ENCODE measurements around the gene MICAL2. TPM values are rescaled to one million over a fixed set of nuclear protein-coding genes. Genes with fewer than 3 reads are reported as not detected.

The MICAL2 gene
- total RNA-seq, 1 experiment from 2014 or later, result 37.4 TPM

DNA sequence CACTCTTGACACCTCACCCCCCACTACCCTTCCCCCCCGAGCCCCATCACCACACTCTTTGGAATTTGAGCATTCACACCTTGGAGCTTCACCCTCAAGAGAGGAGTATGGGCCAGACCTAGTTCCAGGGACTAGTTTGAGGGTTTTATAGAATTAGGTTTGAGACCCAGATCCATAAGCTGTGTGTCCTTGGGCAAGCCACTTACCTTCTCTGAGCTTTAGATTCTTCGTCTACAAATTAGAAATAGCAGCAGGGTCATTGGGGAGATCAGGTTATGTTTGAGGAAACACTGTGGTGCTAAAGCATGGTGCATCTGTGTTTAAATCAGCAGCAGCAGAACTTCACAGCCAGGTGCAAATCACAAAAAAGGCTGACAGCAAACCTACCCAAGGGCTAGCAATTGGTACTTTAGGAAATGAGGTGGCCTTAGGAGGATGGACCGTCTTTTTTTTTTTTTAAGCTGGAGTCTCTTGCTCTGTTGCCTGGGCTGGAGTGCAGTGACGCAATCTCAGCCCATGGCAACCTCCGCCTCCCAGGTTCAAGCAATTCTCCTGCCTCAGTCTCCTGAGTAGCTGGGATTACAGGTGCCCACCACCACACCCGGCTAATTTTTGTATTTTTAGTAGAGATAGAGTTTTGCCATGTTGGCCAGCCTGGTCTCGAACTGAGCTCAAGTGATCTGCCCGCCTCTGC, 114.8 kb downstream of the MICAL2 start:
- no peaks in the 10 kb centered on the region for H3K79me2 ChIP-seq (ENCODE audit: insufficient read depth, low read length)
- ChIA-PET CTCF (interaction anchor here (1.4 kb wide), 1 partner anchor 10 kb away, joined by 4 read pairs; no protein-coding TSS in a partner anchor), RAD21 (ENCODE audit: low non-redundant PET in 1 of 2, low total read pairs in 2 of 2, uncharacterized antibody in 2 of 2, unreplicated experiment in 2 of 2) (no interaction called here), POLR2A (no interaction called here)
- H3K9me2 ChIP-seq (ENCODE audit: insufficient read depth), result no peaks in the 10 kb centered on the region
- no peaks in the 10 kb centered on the region for H4K20me1 ChIP-seq (ENCODE audit: insufficient read depth)
- no peak overlapping the region for H3K27ac ChIP-seq (ENCODE audit: low read depth, low read length)
- H3K4me1 ChIP-seq (ENCODE audit: control insufficient read depth in 1 of 2, insufficient read depth in 2 of 2, low read length in 2 of 2), result no peaks in the 10 kb centered on the region
- H3K4me3 ChIP-seq (replicated peaks in 1 of 2; ENCODE audit: low read depth in 1 of 2, low read length in 2 of 2), result no peak overlapping the region
- BruUV-seq (replicated peaks), result no TSS peak
- TF ChIP-seq EGR1 (IDR thresholded peaks at IDR 0.05; ENCODE audit: low read depth), result no peak
- TF ChIP-seq CBX3 (IDR thresholded peaks at IDR 0.05; ENCODE audit: low read depth), result no peak
- no peak for TF ChIP-seq SIN3A (IDR thresholded peaks at IDR 0.05; ENCODE audit: low read depth)
- no peak for TF ChIP-seq SRF (IDR thresholded peaks at IDR 0.05; ENCODE audit: low read depth)
- no peak for TF ChIP-seq ZNF274 (IDR thresholded peaks at IDR 0.05; ENCODE audit: low read depth, low read length)
- TF ChIP-seq EZH2 (IDR thresholded peaks at IDR 0.05), result no peak
- TF ChIP-seq, protein P1, sequence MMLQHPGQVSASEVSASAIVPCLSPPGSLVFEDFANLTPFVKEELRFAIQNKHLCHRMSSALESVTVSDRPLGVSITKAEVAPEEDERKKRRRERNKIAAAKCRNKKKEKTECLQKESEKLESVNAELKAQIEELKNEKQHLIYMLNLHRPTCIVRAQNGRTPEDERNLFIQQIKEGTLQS (IDR thresholded peaks at IDR 0.05), result no peak
- no peak for TF ChIP-seq RAD21 (IDR thresholded peaks at IDR 0.05; ENCODE audit: low read depth)
- TF ChIP-seq, protein P2, sequence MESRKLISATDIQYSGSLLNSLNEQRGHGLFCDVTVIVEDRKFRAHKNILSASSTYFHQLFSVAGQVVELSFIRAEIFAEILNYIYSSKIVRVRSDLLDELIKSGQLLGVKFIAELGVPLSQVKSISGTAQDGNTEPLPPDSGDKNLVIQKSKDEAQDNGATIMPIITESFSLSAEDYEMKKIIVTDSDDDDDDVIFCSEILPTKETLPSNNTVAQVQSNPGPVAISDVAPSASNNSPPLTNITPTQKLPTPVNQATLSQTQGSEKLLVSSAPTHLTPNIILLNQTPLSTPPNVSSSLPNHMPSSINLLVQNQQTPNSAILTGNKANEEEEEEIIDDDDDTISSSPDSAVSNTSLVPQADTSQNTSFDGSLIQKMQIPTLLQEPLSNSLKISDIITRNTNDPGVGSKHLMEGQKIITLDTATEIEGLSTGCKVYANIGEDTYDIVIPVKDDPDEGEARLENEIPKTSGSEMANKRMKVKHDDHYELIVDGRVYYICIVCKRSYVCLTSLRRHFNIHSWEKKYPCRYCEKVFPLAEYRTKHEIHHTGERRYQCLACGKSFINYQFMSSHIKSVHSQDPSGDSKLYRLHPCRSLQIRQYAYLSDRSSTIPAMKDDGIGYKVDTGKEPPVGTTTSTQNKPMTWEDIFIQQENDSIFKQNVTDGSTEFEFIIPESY (IDR thresholded peaks at IDR 0.05; ENCODE audit: extremely low read depth, insufficient replicate concordance, low read length), result no peak
- no peak for TF ChIP-seq FOSL1 (IDR thresholded peaks at IDR 0.05; ENCODE audit: low read depth)
- TF ChIP-seq CEBPB (IDR thresholded peaks at IDR 0.05; ENCODE audit: low read depth), result no peak
- TF ChIP-seq ZFX (IDR thresholded peaks at IDR 0.05), result no peak
- intact Hi-C loops (cut with micrococcal nuclease), result no loop called here
- H3K9me3 ChIP-seq (ENCODE audit: control insufficient read depth in 1 of 2, insufficient read depth in 1 of 2, low read depth in 1 of 2, low read length in 2 of 2), result no peaks in the 10 kb centered on the region
- no peak overlapping the region for H3K9ac ChIP-seq (ENCODE audit: low read length)
- no peak for ATAC-seq
- DNase-seq (ENCODE audit: low read depth, low spot score), result no peak
- H3K4me2 ChIP-seq (ENCODE audit: low read length), result no peak overlapping the region
- H3K27me3 ChIP-seq (ENCODE audit: insufficient read depth, low read length), result no peaks in the 10 kb centered on the region
- no peak overlapping the region for H2AFZ ChIP-seq (ENCODE audit: low read depth, low read length, poor library complexity, severe bottlenecking)
- H3K36me3 ChIP-seq (ENCODE audit: control insufficient read depth in 1 of 2, insufficient read depth in 2 of 2, low read length in 2 of 2), result peaks cover 0 to 15% of the 10 kb centered on the region in 2 experiments; a peak in 2 of 4 replicates

Measured in HCT116 (cell line).